ENCODE results near the gene RBM4B.

DNA sequence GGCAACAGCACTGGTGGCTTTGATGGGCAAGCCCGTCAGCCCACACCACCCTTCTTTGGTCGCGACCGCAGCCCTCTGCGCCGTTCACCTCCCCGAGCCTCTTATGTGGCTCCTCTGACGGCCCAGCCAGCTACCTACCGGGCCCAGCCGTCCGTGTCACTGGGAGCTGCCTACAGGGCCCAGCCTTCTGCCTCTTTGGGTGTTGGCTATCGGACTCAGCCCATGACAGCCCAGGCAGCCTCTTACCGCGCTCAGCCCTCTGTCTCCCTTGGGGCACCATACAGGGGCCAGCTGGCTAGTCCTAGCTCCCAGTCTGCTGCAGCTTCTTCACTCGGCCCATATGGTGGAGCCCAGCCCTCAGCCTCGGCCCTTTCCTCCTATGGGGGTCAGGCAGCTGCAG lies 53.2 kb downstream of the RBM4B start:
- TF ChIP-seq, protein P1, sequence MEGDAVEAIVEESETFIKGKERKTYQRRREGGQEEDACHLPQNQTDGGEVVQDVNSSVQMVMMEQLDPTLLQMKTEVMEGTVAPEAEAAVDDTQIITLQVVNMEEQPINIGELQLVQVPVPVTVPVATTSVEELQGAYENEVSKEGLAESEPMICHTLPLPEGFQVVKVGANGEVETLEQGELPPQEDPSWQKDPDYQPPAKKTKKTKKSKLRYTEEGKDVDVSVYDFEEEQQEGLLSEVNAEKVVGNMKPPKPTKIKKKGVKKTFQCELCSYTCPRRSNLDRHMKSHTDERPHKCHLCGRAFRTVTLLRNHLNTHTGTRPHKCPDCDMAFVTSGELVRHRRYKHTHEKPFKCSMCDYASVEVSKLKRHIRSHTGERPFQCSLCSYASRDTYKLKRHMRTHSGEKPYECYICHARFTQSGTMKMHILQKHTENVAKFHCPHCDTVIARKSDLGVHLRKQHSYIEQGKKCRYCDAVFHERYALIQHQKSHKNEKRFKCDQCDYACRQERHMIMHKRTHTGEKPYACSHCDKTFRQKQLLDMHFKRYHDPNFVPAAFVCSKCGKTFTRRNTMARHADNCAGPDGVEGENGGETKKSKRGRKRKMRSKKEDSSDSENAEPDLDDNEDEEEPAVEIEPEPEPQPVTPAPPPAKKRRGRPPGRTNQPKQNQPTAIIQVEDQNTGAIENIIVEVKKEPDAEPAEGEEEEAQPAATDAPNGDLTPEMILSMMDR (IDR thresholded peaks at IDR 0.05) = no peak
- no peak for TF ChIP-seq POLR2A (IDR thresholded peaks at IDR 0.05)

Measured in testis (tissue), 2 donors.